ENCODE results near the gene TMEFF2. TPM values are rescaled to one million over a fixed set of nuclear protein-coding genes. Genes with fewer than 3 reads are reported as not detected.

Gene TMEFF2
- total RNA-seq, 2 donors from 2014 or later: 0.09 TPM; not detected in 1

GRCh38 chr2:192127434-192127833, 67.3 kb downstream of the TMEFF2 start:
- H3K4me3 ChIP-seq (ENCODE audit: low read length): no peak overlapping the region
- Mint-ChIP-seq H3K4me1 (peaks cover 11% of the 10 kb centered on the region), H3K4me3 (no peak overlapping the region), H3K27ac (no peak overlapping the region), H3K9me3 (no peaks in the 10 kb centered on the region), H3K27me3 (ENCODE audit: insufficient read depth) (no peaks in the 10 kb centered on the region), H3K36me3 (ENCODE audit: low read depth) (no peaks in the 10 kb centered on the region)
- H3K36me3 ChIP-seq (ENCODE audit: control insufficient read depth, insufficient read depth, low read length): no peaks in the 10 kb centered on the region
- H3K27me3 ChIP-seq (ENCODE audit: control insufficient read depth, insufficient read depth, low read length, poor library complexity, severe bottlenecking): no peaks in the 10 kb centered on the region
- TF ChIP-seq CTCF (conservative IDR thresholded peaks at IDR 0.05): no peak
- WGBS, 2 experiments (ENCODE audit: insufficient coverage in 1 of 2, insufficient read length in 1 of 2): 80 to 99% methylated on average over 1 to 2 of the region's 2 CpGs
- H3K27ac ChIP-seq (ENCODE audit: low read depth, low read length): no peak overlapping the region
- H3K9ac ChIP-seq (ENCODE audit: extremely low read depth, low read length, poor library complexity, severe bottlenecking): no peak overlapping the region
- H3K9me3 ChIP-seq (ENCODE audit: control insufficient read depth, low read length): no peaks in the 10 kb centered on the region
- H3K4me1 ChIP-seq (ENCODE audit: control insufficient read depth, insufficient read depth, low read length): no peaks in the 10 kb centered on the region
- DNase-seq: no peak

GRCh38 chr2:192126912-192127311, 67.8 kb downstream of the TMEFF2 start:
- Mint-ChIP-seq H3K4me3 (no peak overlapping the region), H3K27ac (no peak overlapping the region), H3K9me3 (no peaks in the 10 kb centered on the region), H3K36me3 (ENCODE audit: low read depth) (no peaks in the 10 kb centered on the region), H3K4me1 (peaks cover 10% of the 10 kb centered on the region), H3K27me3 (ENCODE audit: insufficient read depth) (no peaks in the 10 kb centered on the region)
- no peak for DNase-seq
- H3K9ac ChIP-seq (ENCODE audit: extremely low read depth, low read length, poor library complexity, severe bottlenecking): no peak overlapping the region
- no peaks in the 10 kb centered on the region for H3K27me3 ChIP-seq (ENCODE audit: control insufficient read depth, insufficient read depth, low read length, poor library complexity, severe bottlenecking)
- no peaks in the 10 kb centered on the region for H3K4me1 ChIP-seq (ENCODE audit: control insufficient read depth, insufficient read depth, low read length)
- TF ChIP-seq CTCF (conservative IDR thresholded peaks at IDR 0.05): no peak
- no peak overlapping the region for H3K4me3 ChIP-seq (ENCODE audit: low read length)
- H3K27ac ChIP-seq (ENCODE audit: low read depth, low read length): no peak overlapping the region
- no peaks in the 10 kb centered on the region for H3K36me3 ChIP-seq (ENCODE audit: control insufficient read depth, insufficient read depth, low read length)
- H3K9me3 ChIP-seq (ENCODE audit: control insufficient read depth, low read length): no peaks in the 10 kb centered on the region

- Histone ChIP-seq H3K9ac (ENCODE audit: extremely low read depth, low read length, poor library complexity, severe bottlenecking) (no peak overlapping the region), H3K36me3 (ENCODE audit: control insufficient read depth, insufficient read depth, low read length) (no peaks in the 10 kb centered on the region), H3K4me3 (ENCODE audit: low read length) (no peak overlapping the region), H3K4me1 (ENCODE audit: control insufficient read depth, insufficient read depth, low read length) (no peaks in the 10 kb centered on the region), H3K9me3 (ENCODE audit: control insufficient read depth, low read length) (no peaks in the 10 kb centered on the region), H3K27ac (ENCODE audit: low read depth, low read length) (no peak overlapping the region), H3K27me3 (ENCODE audit: control insufficient read depth, insufficient read depth, low read length, poor library complexity, severe bottlenecking) (no peaks in the 10 kb centered on the region)
- Mint-ChIP-seq H3K27me3 (ENCODE audit: insufficient read depth) (no peaks in the 10 kb centered on the region), H3K9me3 (no peaks in the 10 kb centered on the region), H3K36me3 (ENCODE audit: low read depth) (no peaks in the 10 kb centered on the region), H3K4me1 (peaks cover 7% of the 10 kb centered on the region), H3K4me3 (no peak overlapping the region), H3K27ac (no peak overlapping the region)
- TF ChIP-seq CTCF (conservative IDR thresholded peaks at IDR 0.05): no peak
- no peak for DNase-seq
- WGBS, 2 experiments (ENCODE audit: insufficient coverage in 1 of 2, insufficient read length in 1 of 2): 0% methylated on average over 1 of the region's 1 CpG; no CpG with 5 or more reads in 1 of the 2 experiments
Measured at GRCh38 chr2:192126426-192126825, 68.3 kb downstream of the TMEFF2 start.
